ELR (cell line): ENCODE results near the gene TMEM14A.
A peak's percentile ranks its signal among the peaks of the same experiment; 100 is the strongest.
"Not testable (repeated sequence)": the region's sequence is repeated elsewhere in the genome, so short reads cannot be mapped to it uniquely, and the experiment has no call there.

ENCODE experiments used
- DNase-seq: peaks from one replicate; pipeline ENCODE4 v3.0.0-alpha.2; 2015; ENCODE audit warnings: low read depth

Gene TMEM14A

GRCh38 chr6:52670502-52671409 lies at the start of gene TMEM14A:
Gene TMEM14A, plus strand, starts transcription at chr6:52671113. Its CDS starts 5,990 bp downstream, at chr6:52677103.
- peak; percentile 97 for DNase-seq

GRCh38 chr6:52621631-52622030 lies 49.3 kb upstream of the TMEM14A start:
- DNase-seq: no peak

- DNase-seq: no peak
Observed at GRCh38 chr6:52622810-52623209, 48.1 kb upstream of the TMEM14A start.

- no peak for DNase-seq
Observed at GRCh38 chr6:52632011-52632410, 38.9 kb upstream of the TMEM14A start.

GRCh38 chr6:52634211-52634610 lies 36.7 kb upstream of the TMEM14A start:
- DNase-seq: peak; percentile 67

GRCh38 chr6:52635049-52635577 lies 35.8 kb upstream of the TMEM14A start:
- peak; percentile 29 for DNase-seq

- DNase-seq: no peak
Observed at GRCh38 chr6:52636830-52637229, 34.1 kb upstream of the TMEM14A start.

GRCh38 chr6:52639493-52639892 lies 31.4 kb upstream of the TMEM14A start:
- DNase-seq: no peak

GRCh38 chr6:52640170-52640569 lies 30.7 kb upstream of the TMEM14A start:
- no peak for DNase-seq

- DNase-seq: no peak
Observed at GRCh38 chr6:52640916-52641315, 30.0 kb upstream of the TMEM14A start.

GRCh38 chr6:52641388-52641787 lies 29.5 kb upstream of the TMEM14A start:
- no peak for DNase-seq

- no peak for DNase-seq
Observed at GRCh38 chr6:52641826-52642225, 29.1 kb upstream of the TMEM14A start.

GRCh38 chr6:52642368-52642767 lies 28.5 kb upstream of the TMEM14A start:
- no peak for DNase-seq

GRCh38 chr6:52643158-52643557 lies 27.8 kb upstream of the TMEM14A start:
- DNase-seq: no peak

- DNase-seq: no peak
Observed at GRCh38 chr6:52644253-52644652, 26.7 kb upstream of the TMEM14A start.

- DNase-seq: no peak
Observed at GRCh38 chr6:52645976-52646375, 24.9 kb upstream of the TMEM14A start.

- DNase-seq: peak; percentile 78
Observed at GRCh38 chr6:52647199-52647598, 23.7 kb upstream of the TMEM14A start.

- DNase-seq: no peak
Observed at GRCh38 chr6:52649536-52650160, 21.3 kb upstream of the TMEM14A start.

- no peak for DNase-seq
Observed at GRCh38 chr6:52650941-52651340, 20.0 kb upstream of the TMEM14A start.

GRCh38 chr6:52653151-52653550 lies 17.8 kb upstream of the TMEM14A start:
- no peak for DNase-seq

- DNase-seq: no peak
Observed at GRCh38 chr6:52654007-52654406, 16.9 kb upstream of the TMEM14A start.

- no peak for DNase-seq
Observed at GRCh38 chr6:52654592-52654991, 16.3 kb upstream of the TMEM14A start.

- not testable (repeated sequence) for DNase-seq
Observed at GRCh38 chr6:52655941-52656340, 15.0 kb upstream of the TMEM14A start.
